ENCODE data around the gene DNAH1.

GRCh38 chr3:52357151-52358080 is 41.3 kb downstream of the DNAH1 start:
- TF ChIP-seq EZH2phosphoT487 (IDR thresholded peaks at IDR 0.05; ENCODE audit: insufficient read depth, low read depth) (no peak), EZH2 (IDR thresholded peaks at IDR 0.05; ENCODE audit: insufficient read depth, poor library complexity, severe bottlenecking) (no peak)
